Gastroesophageal sphincter (tissue), 3 donors: Measurements from ENCODE around the gene CFAP97D2.

Experiments
- CTCF ChIP-seq, 4 experiments: fragments of 200-600 bp in 2 of 4; fragments of 450-650 bp in 2 of 4; sonication (generic) in 1 of 4; IDR thresholded peaks; one replicate each; pipeline ENCODE4 v1.5.1; 2017 to 2019; ENCODE audit warnings: antibody characterized with exemption in 4 of 4, mild to moderate bottlenecking in 2 of 4, moderate library complexity in 2 of 4
- POLR2A ChIP-seq, 2 donors: fragments of 450-650 bp; IDR thresholded peaks; one replicate each; pipeline ENCODE4 v1.6.1; 2017; ENCODE audit warnings: antibody characterized with exemption in 2 of 2, mild to moderate bottlenecking in 2 of 2, moderate library complexity in 1 of 2
- POLR2AphosphoS5 ChIP-seq: sonication (generic); formaldehyde crosslinking; IDR thresholded peaks from one replicate; pipeline ENCODE4 v1.6.1; 2017; ENCODE audit warnings: antibody characterized with exemption

GRCh38 chr13:114248011-114248410, 69.0 kb downstream of the CFAP97D2 start:
- TF ChIP-seq POLR2A (IDR thresholded peaks at IDR 0.05) (no peak), CTCF (IDR thresholded peaks at IDR 0.05) (no peak), POLR2AphosphoS5 (no peak)
